Tibial nerve (tissue), 4 donors: ENCODE measurements around the gene TMEM183A. TPM values are rescaled to one million over a fixed set of nuclear protein-coding genes. Genes with fewer than 3 reads are reported as not detected.

Source experiments
- DNase-seq, 2 donors: peaks; one replicate each; pipeline ENCODE4 v3.0.0-alpha.2; 2019; ENCODE audit warnings: low spot score in 2 of 2
- H3K27ac ChIP-seq, 4 donors: fragments of 200-600 bp; sonication (generic) in 3 of 4; one replicate each; pipeline ENCODE4 v1.5.1; 2017 to 2019; ENCODE audit warnings: mild to moderate bottlenecking in 1 of 4
- H3K27me3 ChIP-seq, 2 donors: fragments of 200-600 bp; sonication (generic) in 1 of 2; one replicate each; pipeline versions ENCODE4 v1.5.1 to v1.6.0; 2017 to 2019
- H3K36me3 ChIP-seq, 3 donors: fragments of 200-600 bp; sonication (generic); one replicate each; pipeline ENCODE4 v1.5.1; 2018 to 2019
- H3K4me1 ChIP-seq, 4 donors: fragments of 200-600 bp; sonication (generic) in 3 of 4; one replicate each; pipeline ENCODE4 v1.5.1; 2017 to 2019
- H3K4me3 ChIP-seq, 4 donors: fragments of 200-600 bp; sonication (generic) in 3 of 4; one replicate each; pipeline ENCODE4 v1.5.1; 2017 to 2019; ENCODE audit warnings: mild to moderate bottlenecking in 1 of 4, moderate library complexity in 1 of 4
- H3K9me3 ChIP-seq, 4 donors: fragments of 200-600 bp; sonication (generic) in 3 of 4; one replicate each; pipeline ENCODE4 v1.5.1; 2017 to 2019
- EP300 ChIP-seq, 2 donors: sonication (generic); formaldehyde crosslinking; IDR thresholded peaks; one replicate each; pipeline ENCODE4 v1.6.1; 2017; ENCODE audit warnings: antibody characterized with exemption in 2 of 2, mild to moderate bottlenecking in 1 of 2
- POLR2A ChIP-seq, 2 donors: fragments of 450-650 bp; IDR thresholded peaks; one replicate each; pipeline ENCODE4 v1.6.1; 2017; ENCODE audit warnings: antibody characterized with exemption in 2 of 2, mild to moderate bottlenecking in 2 of 2, moderate library complexity in 2 of 2
- WGBS, 2 donors: methylation state at CpG; one replicate each; pipeline ENCODE4 v1.1.5; 2018; 5-methylcytosine and 5-hydroxymethylcytosine counted together
- total RNA-seq, 4 donors: library from RNA; depleted of rRNA; stranded (reverse); fragments of >200 nt; gene quantifications; one replicate each; pipeline ENCODE4 v1.1.0, GENCODE V29; 2016
- TF ChIP-seq, protein P1 (sequence below), 5 experiments: fragments of 200-600 bp in 3 of 5; fragments of 450-650 bp in 2 of 5; sonication (generic) in 3 of 5; IDR thresholded peaks; one replicate each; pipeline ENCODE4 v1.5.1; 2016 to 2019; ENCODE audit warnings: antibody characterized with exemption in 5 of 5, mild to moderate bottlenecking in 3 of 5, moderate library complexity in 2 of 5

TMEM183A gene
- total RNA-seq, 4 donors from 2014 or later: 64.3 to 80.6 (median 74.7) TPM

DNA sequence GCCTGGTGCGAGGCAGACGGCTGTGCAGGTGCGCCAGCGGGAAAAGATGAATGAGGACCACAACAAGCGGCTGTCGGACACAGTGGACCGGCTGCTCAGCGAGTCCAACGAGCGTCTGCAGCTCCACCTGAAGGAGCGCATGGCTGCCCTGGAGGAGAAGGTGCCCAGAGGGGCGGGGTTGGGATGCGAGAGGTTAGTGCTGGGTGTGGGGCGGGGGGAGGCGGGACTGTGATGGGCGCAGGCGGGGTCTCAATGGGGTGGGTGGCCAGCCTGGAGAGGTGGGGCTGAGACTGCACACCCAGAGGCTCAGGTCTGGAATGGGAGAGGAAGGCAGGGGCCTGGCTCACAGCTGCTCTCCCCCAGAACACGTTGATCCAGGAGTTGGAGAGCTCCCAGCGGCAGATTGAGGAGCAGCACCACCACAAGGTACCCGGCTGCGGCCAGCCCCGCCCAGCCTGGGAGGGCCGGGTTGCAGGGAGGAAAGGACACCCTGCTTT is 41.4 kb downstream of the TMEM183A start:
- H3K4me3 ChIP-seq: no peak overlapping the region
- TF ChIP-seq, protein P1, sequence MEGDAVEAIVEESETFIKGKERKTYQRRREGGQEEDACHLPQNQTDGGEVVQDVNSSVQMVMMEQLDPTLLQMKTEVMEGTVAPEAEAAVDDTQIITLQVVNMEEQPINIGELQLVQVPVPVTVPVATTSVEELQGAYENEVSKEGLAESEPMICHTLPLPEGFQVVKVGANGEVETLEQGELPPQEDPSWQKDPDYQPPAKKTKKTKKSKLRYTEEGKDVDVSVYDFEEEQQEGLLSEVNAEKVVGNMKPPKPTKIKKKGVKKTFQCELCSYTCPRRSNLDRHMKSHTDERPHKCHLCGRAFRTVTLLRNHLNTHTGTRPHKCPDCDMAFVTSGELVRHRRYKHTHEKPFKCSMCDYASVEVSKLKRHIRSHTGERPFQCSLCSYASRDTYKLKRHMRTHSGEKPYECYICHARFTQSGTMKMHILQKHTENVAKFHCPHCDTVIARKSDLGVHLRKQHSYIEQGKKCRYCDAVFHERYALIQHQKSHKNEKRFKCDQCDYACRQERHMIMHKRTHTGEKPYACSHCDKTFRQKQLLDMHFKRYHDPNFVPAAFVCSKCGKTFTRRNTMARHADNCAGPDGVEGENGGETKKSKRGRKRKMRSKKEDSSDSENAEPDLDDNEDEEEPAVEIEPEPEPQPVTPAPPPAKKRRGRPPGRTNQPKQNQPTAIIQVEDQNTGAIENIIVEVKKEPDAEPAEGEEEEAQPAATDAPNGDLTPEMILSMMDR (IDR thresholded peaks at IDR 0.05): no peak
- TF ChIP-seq POLR2A (IDR thresholded peaks at IDR 0.05) (no peak), EP300 (IDR thresholded peaks at IDR 0.05) (no peak)
- WGBS, 2 donors: 75 to 81% methylated on average over 23 of the region's 23 CpGs
- no peak for DNase-seq
- no peaks in the 10 kb centered on the region for H3K36me3 ChIP-seq
- no peaks in the 10 kb centered on the region for H3K4me1 ChIP-seq
- H3K27me3 ChIP-seq: no peaks in the 10 kb centered on the region
- no peaks in the 10 kb centered on the region for H3K9me3 ChIP-seq
- H3K27ac ChIP-seq: no peak overlapping the region

DNA sequence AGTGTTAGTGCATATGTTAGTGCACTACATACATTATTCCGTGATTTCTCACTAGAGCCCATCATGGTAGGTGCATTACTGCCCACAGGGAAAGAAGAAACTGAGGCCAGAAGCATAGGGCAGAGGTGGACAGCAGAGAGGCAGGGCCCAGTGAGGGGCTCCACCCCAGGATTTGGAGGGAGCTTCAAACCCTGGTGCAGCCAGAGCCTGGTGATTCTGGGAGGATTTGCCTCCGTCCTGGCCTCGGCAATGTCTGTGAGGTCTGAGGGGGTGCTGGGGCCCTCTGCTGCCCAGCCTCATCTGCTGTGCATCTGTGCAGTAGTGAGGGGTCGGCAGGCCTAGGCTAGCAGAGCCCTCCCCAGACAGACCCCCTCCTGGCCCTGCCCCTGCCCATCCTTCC is 41.9 kb downstream of the TMEM183A start:
- Histone ChIP-seq H3K4me1 (no peaks in the 10 kb centered on the region), H3K4me3 (no peak overlapping the region), H3K27ac (no peak overlapping the region), H3K9me3 (no peaks in the 10 kb centered on the region), H3K27me3 (no peaks in the 10 kb centered on the region), H3K36me3 (no peaks in the 10 kb centered on the region)
- no peak for DNase-seq
- 74 to 81% methylated on average over 3 to 4 of the region's 4 CpGs for WGBS, 2 donors
- TF ChIP-seq, protein P1 (IDR thresholded peaks at IDR 0.05): no peak
- TF ChIP-seq POLR2A (IDR thresholded peaks at IDR 0.05) (no peak), EP300 (IDR thresholded peaks at IDR 0.05) (no peak)

DNA sequence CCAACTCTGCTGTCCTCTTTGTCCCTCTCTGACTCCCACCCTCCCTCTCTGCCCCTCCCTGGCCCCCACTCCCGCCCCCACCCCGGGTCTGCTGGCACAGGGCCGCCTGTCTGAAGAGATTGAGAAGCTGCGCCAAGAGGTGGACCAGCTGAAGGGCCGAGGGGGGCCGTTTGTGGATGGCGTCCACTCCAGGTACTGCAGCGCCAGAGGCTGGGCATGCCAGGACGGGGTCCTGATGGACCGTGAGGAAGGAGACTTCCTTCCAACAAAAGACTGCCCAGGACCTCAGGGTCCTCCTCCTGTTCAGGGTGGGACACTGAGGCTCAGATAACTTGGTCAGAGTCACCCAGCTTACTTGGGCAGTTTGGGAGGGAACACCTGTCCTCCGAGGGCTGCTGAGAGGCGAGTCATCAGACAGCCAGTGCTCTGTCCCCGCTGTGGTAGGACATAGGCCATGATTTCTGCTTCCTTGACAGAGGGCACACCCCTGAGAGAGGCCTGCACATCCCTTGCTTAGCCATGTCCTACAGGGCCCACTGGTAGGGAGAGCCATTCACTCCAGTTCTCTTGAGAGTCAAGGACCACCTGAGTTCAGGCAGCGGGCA is 42.5 kb downstream of the TMEM183A start:
- Histone ChIP-seq H3K4me1 (no peaks in the 10 kb centered on the region), H3K36me3 (no peaks in the 10 kb centered on the region), H3K27me3 (no peaks in the 10 kb centered on the region), H3K9me3 (no peaks in the 10 kb centered on the region), H3K4me3 (no peak overlapping the region), H3K27ac (no peak overlapping the region)
- no peak for TF ChIP-seq POLR2A (IDR thresholded peaks at IDR 0.05)
- 79 to 87% methylated on average over 10 to 14 of the region's 14 CpGs for WGBS, 2 donors
- no peak for DNase-seq

DNA sequence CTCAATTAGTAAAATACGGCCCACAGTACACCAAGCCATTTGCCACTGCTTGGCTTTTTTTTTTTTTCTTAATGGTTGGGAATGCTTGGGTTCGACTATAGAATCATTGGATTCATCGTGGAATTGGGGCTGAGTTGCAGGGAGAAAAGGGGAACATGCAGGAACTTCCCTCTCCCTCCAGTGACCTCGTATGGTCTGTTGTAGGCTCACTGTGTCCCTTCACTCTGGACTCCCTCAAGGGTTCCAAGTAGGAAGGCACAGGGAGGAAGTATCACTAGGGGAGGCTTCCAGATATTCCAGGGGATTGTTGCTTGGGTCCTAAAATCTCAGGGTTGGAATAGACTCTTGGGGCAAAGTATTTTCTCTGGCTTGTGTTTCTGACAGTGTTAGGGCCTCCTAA is 43.7 kb downstream of the TMEM183A start:
- H3K27ac ChIP-seq: no peak overlapping the region
- H3K4me3 ChIP-seq: no peak overlapping the region
- no peak for DNase-seq
- TF ChIP-seq POLR2A (IDR thresholded peaks at IDR 0.05): no peak
- TF ChIP-seq EP300 (IDR thresholded peaks at IDR 0.05): no peak
- TF ChIP-seq, protein P1 (IDR thresholded peaks at IDR 0.05): no peak
- no peaks in the 10 kb centered on the region for H3K4me1 ChIP-seq
- H3K27me3 ChIP-seq: no peaks in the 10 kb centered on the region
- no peaks in the 10 kb centered on the region for H3K9me3 ChIP-seq
- WGBS, 2 donors: 85 to 88% methylated on average over 4 of the region's 4 CpGs
- no peaks in the 10 kb centered on the region for H3K36me3 ChIP-seq

DNA sequence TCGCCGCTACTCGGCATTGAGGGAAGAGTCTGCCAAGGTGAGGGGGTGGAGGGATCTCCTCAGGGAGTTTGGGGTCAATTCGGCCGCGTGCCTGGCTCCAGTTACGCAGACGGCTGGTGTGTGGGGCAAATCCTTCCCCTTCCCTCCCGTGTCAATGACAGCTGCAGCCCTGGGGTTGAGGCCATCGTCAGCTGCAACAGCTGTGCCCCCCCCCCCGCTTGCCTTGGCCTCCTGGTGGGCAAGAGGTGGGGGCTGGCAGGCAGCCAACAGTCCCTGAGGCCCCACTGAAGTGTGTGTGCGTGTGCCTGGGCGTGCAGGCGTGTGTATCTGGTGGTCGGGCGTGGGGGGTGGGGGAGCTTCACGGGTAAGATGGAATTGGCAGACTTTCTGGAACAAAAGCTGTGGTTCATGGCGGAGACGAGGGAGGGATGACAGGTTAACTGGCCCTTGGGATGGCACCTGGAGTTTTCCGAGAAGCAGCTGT is 44.7 kb downstream of the TMEM183A start:
- 45 to 47% methylated on average over 12 to 20 of the region's 20 CpGs for WGBS, 2 donors
- TF ChIP-seq POLR2A (IDR thresholded peaks at IDR 0.05) (no peak), EP300 (IDR thresholded peaks at IDR 0.05) (no peak)
- TF ChIP-seq, protein P1 (IDR thresholded peaks at IDR 0.05): no peak
- no peak for DNase-seq

More for the DNA sequence above, 44.7 kb downstream of the TMEM183A start:
- Histone ChIP-seq H3K4me3 (no peak overlapping the region), H3K9me3 (no peaks in the 10 kb centered on the region), H3K36me3 (no peaks in the 10 kb centered on the region), H3K4me1 (no peaks in the 10 kb centered on the region), H3K27ac (no peak overlapping the region), H3K27me3 (no peaks in the 10 kb centered on the region)
